ENCODE data around the gene HIRIP3. TPM values are rescaled to one million over a fixed set of nuclear protein-coding genes. Genes with fewer than 3 reads are reported as not detected.
"Not testable (repeated sequence)": the region's sequence is repeated elsewhere in the genome, so short reads cannot be mapped to it uniquely, and the experiment has no call there.

The HIRIP3 gene
- total RNA-seq, 2 experiments from 2014 or later = 39.5 to 41.4 TPM

GRCh38 chr16:30024451-30024850 is 29.0 kb upstream of the HIRIP3 start:
- H3K27ac Mint-ChIP-seq = no peak overlapping the region
- peaks cover 40% of the 10 kb centered on the region for H3K27me3 Mint-ChIP-seq
- H3K4me3 Mint-ChIP-seq = no peak overlapping the region
- DNase-seq = no peak
- no peaks in the 10 kb centered on the region for H3K9me3 Mint-ChIP-seq
- H3K36me3 Mint-ChIP-seq = no peaks in the 10 kb centered on the region
- H3K4me1 Mint-ChIP-seq = peaks cover 5% of the 10 kb centered on the region

- H3K4me3 Mint-ChIP-seq = no peak overlapping the region
- no peak for DNase-seq
- no peak overlapping the region for H3K27ac Mint-ChIP-seq
- H3K4me1 Mint-ChIP-seq = peaks cover 5% of the 10 kb centered on the region
- no peaks in the 10 kb centered on the region for H3K36me3 Mint-ChIP-seq
- H3K27me3 Mint-ChIP-seq = peaks cover 32% of the 10 kb centered on the region
- no peaks in the 10 kb centered on the region for H3K9me3 Mint-ChIP-seq
Measured at GRCh38 chr16:30023586-30023985, 28.2 kb upstream of the HIRIP3 start.

- Mint-ChIP-seq H3K4me1 (peaks cover 5% of the 10 kb centered on the region), H3K4me3 (no peak within 1 kb of the TSS), H3K36me3 (no peaks in the 10 kb centered on the region), H3K27me3 (peaks cover 25% of the 10 kb centered on the region), H3K27ac (no peak within 1 kb of the TSS), H3K9me3 (no peaks in the 10 kb centered on the region)
- DNase-seq = no peak
Measured at GRCh38 chr16:30022887-30023286, 27.5 kb upstream of the HIRIP3 start, which contains the start of gene C16orf92. Gene C16orf92, plus strand, starts transcription at chr16:30023198. Its CDS starts 143 bp downstream, at chr16:30023341.

GRCh38 chr16:30018731-30019158 is 23.3 kb upstream of the HIRIP3 start:
- DNase-seq = no peak
- Mint-ChIP-seq H3K4me1 (peaks cover 5% of the 10 kb centered on the region), H3K4me3 (no peak overlapping the region), H3K27ac (no peak overlapping the region), H3K27me3 (peaks cover 10% of the 10 kb centered on the region), H3K36me3 (no peaks in the 10 kb centered on the region), H3K9me3 (no peaks in the 10 kb centered on the region)

- DNase-seq, H3K4me3 Mint-ChIP-seq, H3K4me1 Mint-ChIP-seq, H3K36me3 Mint-ChIP-seq, H3K9me3 Mint-ChIP-seq, H3K27ac Mint-ChIP-seq: not testable (repeated sequence)
- peaks cover 10% of the 10 kb centered on the region for H3K27me3 Mint-ChIP-seq
Measured at GRCh38 chr16:30017937-30018336, 22.5 kb upstream of the HIRIP3 start.

GRCh38 chr16:30017277-30017656 is 21.9 kb upstream of the HIRIP3 start:
- H3K4me1 Mint-ChIP-seq = peaks cover 5% of the 10 kb centered on the region
- H3K9me3 Mint-ChIP-seq = no peaks in the 10 kb centered on the region
- H3K4me3 Mint-ChIP-seq = no peak overlapping the region
- peaks cover 16% of the 10 kb centered on the region for H3K27me3 Mint-ChIP-seq
- no peak overlapping the region for H3K27ac Mint-ChIP-seq
- H3K36me3 Mint-ChIP-seq = no peaks in the 10 kb centered on the region
- no peak for DNase-seq

GRCh38 chr16:30016555-30017276 is 21.3 kb upstream of the HIRIP3 start:
- no peak overlapping the region for H3K27ac Mint-ChIP-seq
- no peaks in the 10 kb centered on the region for H3K36me3 Mint-ChIP-seq
- no peaks in the 10 kb centered on the region for H3K9me3 Mint-ChIP-seq
- peaks cover 22% of the 10 kb centered on the region for H3K27me3 Mint-ChIP-seq
- DNase-seq = no peak
- H3K4me1 Mint-ChIP-seq = peaks cover 8% of the 10 kb centered on the region
- H3K4me3 Mint-ChIP-seq = no peak overlapping the region

GRCh38 chr16:30015450-30015849 is 20.0 kb upstream of the HIRIP3 start:
- H3K4me3 Mint-ChIP-seq, H3K36me3 Mint-ChIP-seq, H3K4me1 Mint-ChIP-seq, H3K9me3 Mint-ChIP-seq, DNase-seq, H3K27ac Mint-ChIP-seq: not testable (repeated sequence)
- peaks cover 19% of the 10 kb centered on the region for H3K27me3 Mint-ChIP-seq

GRCh38 chr16:30012598-30012997 is 17.2 kb upstream of the HIRIP3 start:
- H3K4me3 Mint-ChIP-seq, DNase-seq, H3K4me1 Mint-ChIP-seq, H3K36me3 Mint-ChIP-seq, H3K9me3 Mint-ChIP-seq, H3K27ac Mint-ChIP-seq: not testable (repeated sequence)
- H3K27me3 Mint-ChIP-seq = peaks cover 31% of the 10 kb centered on the region

- Mint-ChIP-seq H3K27ac (peak overlapping the region; percentile 74), H3K4me3 (peak overlapping the region; percentile 79), H3K27me3 (peaks cover 31% of the 10 kb centered on the region), H3K9me3 (no peaks in the 10 kb centered on the region), H3K36me3 (no peaks in the 10 kb centered on the region), H3K4me1 (peaks cover 5% of the 10 kb centered on the region)
- DNase-seq = no peak
Measured at GRCh38 chr16:30011714-30012504, 16.5 kb upstream of the HIRIP3 start.

GRCh38 chr16:30010844-30011713 is 15.7 kb upstream of the HIRIP3 start, which contains the start of gene DOC2A:
Gene DOC2A, minus strand, starts transcription at chr16:30011027. Its CDS starts 805 bp downstream, at chr16:30010222.
- no peak within 1 kb of the TSS for H3K27ac Mint-ChIP-seq
- peak; percentile 43 for DNase-seq

GRCh38 chr16:30009990-30010843 is 14.8 kb upstream of the HIRIP3 start:
- Mint-ChIP-seq H3K9me3 (no peaks in the 10 kb centered on the region), H3K4me1 (peaks cover 5% of the 10 kb centered on the region), H3K27me3 (peaks cover 31% of the 10 kb centered on the region), H3K4me3 (peak overlapping the region; percentile 77), H3K27ac (no peak overlapping the region), H3K36me3 (no peaks in the 10 kb centered on the region)
- DNase-seq = no peak

More at GRCh38 chr16:30010844-30011713, 15.7 kb upstream of the HIRIP3 start, which contains the start of gene DOC2A:
- H3K27me3 Mint-ChIP-seq = peaks cover 31% of the 10 kb centered on the region
- peaks cover 5% of the 10 kb centered on the region for H3K4me1 Mint-ChIP-seq
- peak within 1 kb of the TSS; percentile 79 for H3K4me3 Mint-ChIP-seq
- H3K9me3 Mint-ChIP-seq = no peaks in the 10 kb centered on the region
- H3K36me3 Mint-ChIP-seq = no peaks in the 10 kb centered on the region

GRCh38 chr16:30009085-30009862 is 13.9 kb upstream of the HIRIP3 start:
- H3K27ac Mint-ChIP-seq = no peak overlapping the region
- peaks cover 31% of the 10 kb centered on the region for H3K27me3 Mint-ChIP-seq
- peaks cover 8% of the 10 kb centered on the region for H3K4me1 Mint-ChIP-seq
- DNase-seq = no peak
- H3K4me3 Mint-ChIP-seq = no peak overlapping the region
- H3K9me3 Mint-ChIP-seq = no peaks in the 10 kb centered on the region
- H3K36me3 Mint-ChIP-seq = no peaks in the 10 kb centered on the region

Data from activated naive CD8-positive, alpha-beta T cell treated with anti-CD3 and anti-CD28 coated beads for 36 hours (primary cell).